ENCODE measurements around the gene PLP2. TPM values are rescaled to one million over a fixed set of nuclear protein-coding genes. Genes with fewer than 3 reads are reported as not detected.
A peak's percentile ranks its signal among the peaks of the same experiment; 100 is the strongest.
"Not testable (repeated sequence)": the region's sequence is repeated elsewhere in the genome, so short reads cannot be mapped to it uniquely, and the experiment has no call there.

Gene PLP2
- total RNA-seq, 1 donor from 2014 or later = 50.1 TPM

- no peak for DNase-seq
- no peak for ATAC-seq (ENCODE audit: poor library complexity)
- intact Hi-C loops (cut with DNase I) = no loop called here
Measured at GRCh38 chrX:49160908-49161307, 10.8 kb upstream of the PLP2 start.

- DNase-seq (no peak), ATAC-seq (ENCODE audit: poor library complexity) (no peak)
- intact Hi-C loops (cut with DNase I) = no loop called here
Measured at GRCh38 chrX:49161632-49162031, 10.1 kb upstream of the PLP2 start.

- intact Hi-C loops (cut with DNase I) = no loop called here
- no peak for DNase-seq
- ATAC-seq (ENCODE audit: poor library complexity) = no peak
Measured at GRCh38 chrX:49162620-49163019, 9.1 kb upstream of the PLP2 start, which contains the start of gene MAGIX. Gene MAGIX, plus strand, starts transcription at chrX:49162758. Its CDS starts 132 bp downstream, at chrX:49162890.

DNA sequence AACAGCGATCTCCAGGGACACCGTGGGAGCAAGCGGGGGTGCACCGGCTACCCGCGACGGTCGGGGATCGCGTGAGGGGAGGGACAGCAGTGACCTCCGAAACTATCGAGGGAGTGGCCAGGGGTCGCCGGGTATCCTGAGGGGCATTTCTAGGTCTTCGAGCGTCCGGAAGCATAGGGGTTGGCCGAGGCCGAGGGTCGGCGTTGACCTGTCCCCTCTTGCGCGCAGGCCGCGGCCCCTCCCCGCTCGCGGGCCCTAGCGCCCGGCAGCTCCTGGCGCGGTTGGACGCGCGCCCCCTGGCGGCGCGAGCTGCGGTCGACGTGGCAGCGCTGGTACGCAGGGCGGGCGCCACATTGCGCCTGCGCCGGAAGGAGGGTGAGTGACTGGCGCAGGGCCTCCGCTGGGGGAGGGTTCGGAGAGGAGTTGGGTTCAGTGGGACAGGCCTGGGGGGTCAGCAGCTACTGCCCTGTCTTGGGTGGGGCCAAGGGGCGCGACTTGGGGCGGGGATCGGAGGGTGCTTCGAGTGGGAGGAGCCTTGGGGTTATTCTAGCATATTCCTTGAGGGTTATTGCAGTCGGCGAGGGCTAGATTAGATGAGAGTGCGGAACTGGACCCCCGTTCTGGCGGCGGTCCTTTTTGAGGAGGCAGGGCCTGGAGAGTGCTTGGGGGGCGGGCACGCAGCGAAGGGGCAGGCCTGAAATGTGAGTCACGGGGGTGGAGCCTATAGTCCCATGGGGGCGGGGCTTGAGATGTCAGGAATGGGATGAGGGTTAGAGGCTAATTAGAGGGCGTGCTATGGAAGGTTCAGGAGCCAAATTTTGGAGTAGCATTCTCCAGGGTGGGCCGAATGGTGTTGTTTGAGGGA, 7.9 kb upstream of the PLP2 start:
- intact Hi-C loops (cut with DNase I) = no loop called here
- DNase-seq = peak; percentile 92
- peak; percentile 71 for ATAC-seq (ENCODE audit: poor library complexity)

DNA sequence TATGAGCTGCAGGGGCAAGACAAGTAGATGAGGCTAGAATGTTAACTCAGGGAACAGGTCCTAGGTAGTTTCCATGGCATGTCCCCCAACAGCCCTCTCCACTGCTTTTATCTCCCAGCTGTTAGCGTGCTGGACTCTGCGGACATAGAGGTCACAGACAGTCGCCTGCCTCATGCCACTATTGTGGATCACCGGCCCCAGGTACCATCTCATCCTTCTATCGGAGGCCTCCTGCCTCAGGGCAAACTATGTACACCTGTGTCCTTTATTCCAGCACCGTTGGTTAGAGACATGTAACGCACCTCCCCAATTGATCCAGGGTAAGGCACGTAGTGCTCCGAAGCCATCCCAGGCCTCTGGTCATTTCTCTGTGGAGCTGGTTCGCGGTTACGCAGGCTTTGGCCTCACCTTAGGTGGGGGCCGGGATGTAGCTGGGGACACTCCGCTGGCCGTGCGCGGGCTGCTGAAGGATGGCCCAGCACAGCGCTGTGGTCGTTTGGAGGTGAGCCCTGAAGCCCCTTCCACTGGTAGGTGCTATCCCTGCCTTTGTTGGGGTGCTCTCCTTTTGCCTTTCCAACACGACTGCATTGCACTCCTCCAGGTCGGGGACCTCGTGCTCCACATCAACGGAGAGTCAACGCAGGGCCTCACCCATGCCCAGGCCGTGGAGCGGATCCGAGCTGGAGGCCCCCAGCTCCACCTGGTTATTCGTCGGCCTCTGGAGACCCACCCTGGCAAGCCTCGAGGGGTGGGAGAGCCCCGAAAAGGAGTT, 6.9 kb upstream of the PLP2 start:
- ATAC-seq (ENCODE audit: poor library complexity) = no peak
- intact Hi-C loops (cut with DNase I) = no loop called here
- no peak for DNase-seq

- peak; percentile 85 for DNase-seq
- intact Hi-C loops (cut with DNase I) = no loop called here
Measured at GRCh38 chrX:49165901-49166881, 5.5 kb upstream of the PLP2 start.

GRCh38 chrX:49166914-49167739, 4.6 kb upstream of the PLP2 start:
- intact Hi-C loops (cut with DNase I) = no loop called here
- DNase-seq = peak; percentile 85
- ATAC-seq (ENCODE audit: poor library complexity) = peak; percentile 68

More at GRCh38 chrX:49165901-49166881, 5.5 kb upstream of the PLP2 start:
- ATAC-seq (ENCODE audit: poor library complexity) = peak; percentile 49

DNA sequence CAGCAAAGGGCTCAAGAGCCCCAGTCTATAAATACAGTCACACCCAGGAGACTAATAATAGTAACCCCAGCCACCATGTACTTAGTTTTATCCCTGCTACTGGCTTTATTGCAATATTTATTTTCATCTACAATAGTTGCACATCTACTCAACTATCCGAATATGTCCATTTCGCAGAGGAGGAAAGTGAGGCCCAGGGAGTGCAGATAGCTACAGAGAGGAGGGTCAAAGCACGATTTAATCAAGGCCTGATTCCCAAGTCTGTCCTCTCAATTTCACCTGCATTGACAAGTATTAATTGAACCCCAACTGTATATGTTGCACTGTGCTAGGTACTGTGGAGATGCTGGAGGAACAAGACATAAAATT, 4.0 kb upstream of the PLP2 start:
- no peak for DNase-seq
- intact Hi-C loops (cut with DNase I) = no loop called here
- no peak for ATAC-seq (ENCODE audit: poor library complexity)

- peak; percentile 85 for DNase-seq
- ATAC-seq (ENCODE audit: poor library complexity) = peak; percentile 76
- intact Hi-C loops (cut with DNase I) = no loop called here
Measured at GRCh38 chrX:49172280-49172780, 632 bp downstream of the PLP2 start.

- DNase-seq; intact Hi-C loops (cut with DNase I); ATAC-seq (ENCODE audit: poor library complexity): not testable (repeated sequence)
Measured at GRCh38 chrX:49173544-49173943, 1.8 kb downstream of the PLP2 start.

GRCh38 chrX:49174723-49175122, 3.0 kb downstream of the PLP2 start:
- ATAC-seq (ENCODE audit: poor library complexity) (no peak), DNase-seq (no peak)
- intact Hi-C loops (cut with DNase I) = no loop called here

- no peak for ATAC-seq (ENCODE audit: poor library complexity)
- intact Hi-C loops (cut with DNase I) = no loop called here
- DNase-seq = no peak
Measured at GRCh38 chrX:49175435-49176274, 4.0 kb downstream of the PLP2 start.

DNA sequence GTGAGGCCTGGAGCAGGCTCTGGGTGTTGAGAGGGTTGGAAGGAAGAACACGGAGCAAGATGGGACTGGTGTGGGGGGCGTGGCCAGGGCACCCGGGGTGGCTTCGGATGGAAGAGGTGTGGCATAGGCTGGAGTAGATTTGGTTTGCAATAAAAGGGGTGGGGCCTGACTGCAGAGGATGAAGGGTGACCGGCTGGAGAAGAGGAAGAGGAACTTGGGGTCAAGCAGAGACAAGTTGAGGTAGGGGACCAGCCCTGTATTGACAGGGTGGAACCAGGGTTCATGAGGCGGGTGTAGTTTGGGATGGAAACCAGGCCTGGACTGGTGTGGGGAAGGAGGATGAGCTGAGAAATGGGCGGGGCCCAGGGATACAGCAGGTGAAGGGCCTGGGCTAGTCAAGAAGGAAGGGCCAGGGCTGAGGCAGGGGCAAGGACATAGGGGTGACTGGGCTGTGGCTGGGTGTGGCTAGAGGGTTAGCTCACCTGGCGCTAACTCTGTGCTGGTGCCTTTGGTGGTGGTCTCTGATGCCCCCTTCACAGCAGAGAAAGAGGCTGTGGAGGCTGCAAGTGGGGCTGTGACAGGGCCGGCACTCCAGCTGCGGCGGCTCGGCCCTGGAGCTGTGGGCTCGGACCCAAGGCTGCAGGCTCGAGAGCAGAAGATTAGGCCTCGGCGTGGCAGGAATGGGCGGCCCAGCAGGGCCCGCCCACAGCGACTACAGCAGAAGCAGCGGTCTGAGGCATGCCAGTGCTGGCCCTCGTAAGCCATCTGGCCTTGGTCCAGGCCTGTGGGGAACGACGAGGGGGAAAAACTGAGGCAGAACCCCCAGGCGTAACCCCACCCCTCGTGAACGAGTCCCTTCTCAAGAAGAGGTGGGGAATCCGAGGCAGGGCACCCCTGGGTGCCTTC, 5.0 kb downstream of the PLP2 start:
- ATAC-seq (ENCODE audit: poor library complexity) = peak; percentile 7
- intact Hi-C loops (cut with DNase I) = no loop called here
- DNase-seq = peak; percentile 57

- DNase-seq = no peak
- ATAC-seq (ENCODE audit: poor library complexity) = peak; percentile 29
Measured at GRCh38 chrX:49177338-49177833, 5.7 kb downstream of the PLP2 start.

GRCh38 chrX:49177873-49178480, 6.3 kb downstream of the PLP2 start:
- intact Hi-C loops (cut with DNase I) = no loop called here
- ATAC-seq (ENCODE audit: poor library complexity) = peak; percentile 18
- DNase-seq = no peak

More at GRCh38 chrX:49177338-49177833, 5.7 kb downstream of the PLP2 start:
- intact Hi-C loops (cut with DNase I) = no loop called here

Measured in Right ventricle myocardium superior (tissue), 1 donor.